Measurements from ENCODE around the gene RALGAPA2.

DNA sequence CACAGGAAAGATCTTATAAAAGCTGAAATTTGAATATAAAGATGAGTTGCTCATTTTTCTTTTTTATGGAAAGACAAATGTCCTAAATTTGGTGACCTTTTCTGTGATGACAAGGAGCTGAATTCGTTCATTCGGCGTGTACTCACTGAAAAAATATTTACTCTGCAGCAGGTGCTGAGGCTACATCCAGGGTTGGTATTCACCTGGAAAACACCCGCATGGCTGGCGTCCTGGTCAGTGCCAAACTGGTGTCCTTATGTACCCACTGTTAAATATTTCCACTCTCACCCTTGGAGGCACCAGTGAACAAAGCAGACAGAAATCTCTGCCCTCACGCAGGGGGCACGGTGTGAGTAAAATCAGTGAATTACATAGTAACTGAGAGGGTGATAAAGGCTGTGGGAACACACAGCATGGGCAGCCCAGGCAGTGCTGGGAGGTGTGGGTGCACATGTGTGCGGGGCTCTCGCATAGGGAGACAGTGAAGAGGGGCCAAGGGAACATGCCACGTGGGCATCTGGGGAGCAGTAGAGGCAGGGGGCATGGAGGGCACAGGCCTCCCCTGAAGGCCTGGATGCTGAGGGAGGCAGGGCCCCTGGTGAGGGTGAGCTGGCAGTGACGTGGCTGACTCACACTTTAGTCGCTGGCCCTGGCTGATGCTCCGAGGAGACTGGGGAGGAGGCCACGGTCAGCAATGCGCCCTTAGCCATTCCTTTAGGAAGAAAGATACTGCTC is 254.9 kb downstream of the RALGAPA2 start:
- TF ChIP-seq, protein P1, sequence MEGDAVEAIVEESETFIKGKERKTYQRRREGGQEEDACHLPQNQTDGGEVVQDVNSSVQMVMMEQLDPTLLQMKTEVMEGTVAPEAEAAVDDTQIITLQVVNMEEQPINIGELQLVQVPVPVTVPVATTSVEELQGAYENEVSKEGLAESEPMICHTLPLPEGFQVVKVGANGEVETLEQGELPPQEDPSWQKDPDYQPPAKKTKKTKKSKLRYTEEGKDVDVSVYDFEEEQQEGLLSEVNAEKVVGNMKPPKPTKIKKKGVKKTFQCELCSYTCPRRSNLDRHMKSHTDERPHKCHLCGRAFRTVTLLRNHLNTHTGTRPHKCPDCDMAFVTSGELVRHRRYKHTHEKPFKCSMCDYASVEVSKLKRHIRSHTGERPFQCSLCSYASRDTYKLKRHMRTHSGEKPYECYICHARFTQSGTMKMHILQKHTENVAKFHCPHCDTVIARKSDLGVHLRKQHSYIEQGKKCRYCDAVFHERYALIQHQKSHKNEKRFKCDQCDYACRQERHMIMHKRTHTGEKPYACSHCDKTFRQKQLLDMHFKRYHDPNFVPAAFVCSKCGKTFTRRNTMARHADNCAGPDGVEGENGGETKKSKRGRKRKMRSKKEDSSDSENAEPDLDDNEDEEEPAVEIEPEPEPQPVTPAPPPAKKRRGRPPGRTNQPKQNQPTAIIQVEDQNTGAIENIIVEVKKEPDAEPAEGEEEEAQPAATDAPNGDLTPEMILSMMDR (IDR thresholded peaks at IDR 0.05; ENCODE audit: low read depth, low read length) = no peak
- TF ChIP-seq EZH2phosphoT487 (IDR thresholded peaks at IDR 0.05; ENCODE audit: low read depth) = no peak

Data from OCI-LY3 (cell line).